Measurements from ENCODE around the gene DCXR.

Gene DCXR

DNA sequence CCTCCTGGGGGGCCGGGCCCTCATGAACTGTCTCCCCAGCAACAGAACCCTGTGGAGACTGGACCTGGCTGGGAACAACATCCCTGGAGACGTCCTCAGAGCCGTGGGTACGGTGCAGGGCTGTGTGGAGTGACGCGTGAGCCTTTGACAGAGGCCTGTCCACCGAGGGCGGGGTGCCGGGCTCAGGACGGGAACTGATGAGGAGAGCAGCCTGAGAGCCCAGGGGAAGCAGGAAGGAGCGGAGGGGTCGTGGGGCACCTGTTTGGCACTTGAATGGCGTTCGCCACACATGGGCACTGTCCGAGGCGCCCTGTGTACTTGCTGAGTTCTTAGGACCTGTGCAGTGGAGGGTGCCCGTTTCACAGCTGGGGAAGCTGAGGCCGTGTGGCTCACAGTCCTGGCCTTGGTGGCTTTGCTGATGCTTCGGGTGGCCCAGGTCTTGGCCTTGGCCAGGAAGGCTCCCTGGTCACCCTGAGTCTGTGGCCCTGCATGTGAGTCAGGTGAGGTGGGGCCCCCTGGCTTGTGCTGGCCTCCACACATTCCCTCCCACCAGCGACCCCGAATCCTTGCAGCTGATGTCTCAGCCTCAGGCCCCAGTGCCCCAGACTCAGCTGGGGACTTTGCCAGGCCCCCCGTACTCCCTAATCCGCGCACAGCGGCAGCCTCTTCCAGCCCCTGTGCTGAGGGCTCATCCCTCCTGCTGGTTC, 11.9 kb downstream of the DCXR start:
- peaks cover 13% of the 10 kb centered on the region for H3K4me1 Mint-ChIP-seq
- no peak overlapping the region for H3K4me3 Mint-ChIP-seq
- no peak overlapping the region for H3K27ac Mint-ChIP-seq
- no peaks in the 10 kb centered on the region for H3K36me3 Mint-ChIP-seq
- H3K9me3 Mint-ChIP-seq, result no peaks in the 10 kb centered on the region
- H3K27me3 Mint-ChIP-seq, result no peaks in the 10 kb centered on the region

DNA sequence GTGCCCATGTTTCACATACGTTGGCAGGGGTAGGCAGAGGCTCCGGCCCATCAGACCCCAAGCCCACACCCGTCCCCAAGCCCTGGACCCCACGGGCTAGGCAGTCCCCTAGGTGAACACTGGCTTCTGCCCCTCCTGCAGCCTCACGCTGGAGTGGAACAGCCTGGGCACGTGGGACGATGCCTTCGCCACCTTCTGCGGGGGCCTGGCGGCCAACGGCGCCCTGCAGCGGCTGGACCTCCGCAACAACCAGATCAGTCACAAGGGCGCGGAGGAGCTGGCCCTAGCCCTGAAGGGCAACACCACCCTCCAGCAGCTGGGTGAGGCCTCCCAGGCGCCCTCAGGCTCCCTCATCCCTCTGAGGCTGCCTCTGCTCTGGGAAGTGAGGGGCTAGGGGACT, 12.6 kb downstream of the DCXR start:
- Mint-ChIP-seq H3K36me3 (no peaks in the 10 kb centered on the region), H3K9me3 (no peaks in the 10 kb centered on the region), H3K4me3 (no peak overlapping the region), H3K27me3 (no peaks in the 10 kb centered on the region), H3K27ac (no peak overlapping the region), H3K4me1 (peaks cover 17% of the 10 kb centered on the region)

DNA sequence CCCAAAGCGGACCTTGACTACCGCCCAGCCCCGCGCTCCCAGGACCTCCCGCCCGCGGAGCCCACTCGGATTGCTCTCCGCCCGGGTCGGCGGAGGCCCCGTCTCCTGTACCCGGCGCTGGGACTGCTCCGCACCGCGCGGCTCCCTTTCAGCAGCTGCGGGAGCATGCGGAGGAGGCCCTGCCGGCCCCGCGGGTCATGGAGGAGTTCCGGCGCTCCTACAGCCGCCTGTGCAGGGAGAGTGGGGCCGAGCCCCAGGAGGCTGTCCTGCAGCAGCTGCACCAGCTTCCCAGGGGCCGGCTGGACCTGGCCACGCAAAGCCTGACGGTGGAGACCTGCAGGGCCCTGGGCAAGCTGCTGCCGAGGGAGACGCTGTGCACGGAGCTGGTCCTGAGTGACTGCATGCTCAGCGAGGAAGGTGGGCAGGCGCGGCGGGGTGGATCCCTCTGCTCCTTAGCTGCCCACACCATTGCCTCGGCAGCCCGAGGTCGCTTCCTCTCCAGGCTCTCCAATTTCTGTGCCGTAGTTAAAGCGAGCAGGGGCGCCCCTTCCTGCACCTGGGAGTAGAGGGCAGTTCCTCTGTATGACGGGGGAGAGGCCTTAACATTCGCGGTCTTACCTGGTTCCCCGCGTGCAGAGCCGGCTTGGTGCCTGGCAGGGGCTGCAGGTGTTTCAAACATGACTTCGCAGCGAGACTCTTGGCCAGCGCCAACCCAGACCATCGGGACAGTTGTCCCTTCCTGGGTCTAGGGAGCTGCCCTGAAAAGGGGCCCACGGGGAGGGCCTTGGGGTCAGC, 13.9 kb downstream of the DCXR start:
- Mint-ChIP-seq H3K9me3 (no peaks in the 10 kb centered on the region), H3K4me1 (peaks cover 13% of the 10 kb centered on the region), H3K27me3 (no peaks in the 10 kb centered on the region), H3K27ac (no peak overlapping the region), H3K36me3 (no peaks in the 10 kb centered on the region), H3K4me3 (peak overlapping the region; percentile 82)

DNA sequence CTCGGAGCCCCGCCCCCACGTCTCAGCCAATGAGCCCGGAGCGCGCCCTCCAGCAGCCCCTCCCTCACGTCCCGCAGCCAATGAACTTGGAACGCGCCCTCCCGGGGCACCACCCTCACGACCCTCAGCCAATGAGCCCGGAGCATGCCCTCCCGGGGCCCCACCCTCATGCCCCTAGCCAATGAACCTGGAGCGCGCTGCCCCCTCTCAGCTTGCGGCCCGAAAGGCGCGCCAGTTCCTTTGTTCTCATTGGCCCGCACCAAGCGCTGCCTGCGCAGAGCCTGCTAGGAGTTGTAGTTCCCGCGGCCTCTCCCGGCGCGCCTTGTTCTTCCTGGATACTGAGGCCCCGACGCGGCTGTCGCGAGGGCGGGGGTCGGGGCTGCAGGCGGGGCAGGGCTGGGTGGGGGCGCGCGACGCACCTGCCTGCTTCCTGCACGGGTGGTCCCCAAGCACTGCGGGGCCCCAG, 14.5 kb downstream of the DCXR start, which contains the start of gene LRRC45:
TSS of gene LRRC45 (plus strand) at position 325 of the 466 bp plus-strand sequence. CDS start 339 bp downstream, outside the sequence.
- no peaks in the 10 kb centered on the region for H3K36me3 Mint-ChIP-seq
- H3K27ac Mint-ChIP-seq, result peak within 1 kb of the TSS; percentile 68
- no peaks in the 10 kb centered on the region for H3K27me3 Mint-ChIP-seq

DNA sequence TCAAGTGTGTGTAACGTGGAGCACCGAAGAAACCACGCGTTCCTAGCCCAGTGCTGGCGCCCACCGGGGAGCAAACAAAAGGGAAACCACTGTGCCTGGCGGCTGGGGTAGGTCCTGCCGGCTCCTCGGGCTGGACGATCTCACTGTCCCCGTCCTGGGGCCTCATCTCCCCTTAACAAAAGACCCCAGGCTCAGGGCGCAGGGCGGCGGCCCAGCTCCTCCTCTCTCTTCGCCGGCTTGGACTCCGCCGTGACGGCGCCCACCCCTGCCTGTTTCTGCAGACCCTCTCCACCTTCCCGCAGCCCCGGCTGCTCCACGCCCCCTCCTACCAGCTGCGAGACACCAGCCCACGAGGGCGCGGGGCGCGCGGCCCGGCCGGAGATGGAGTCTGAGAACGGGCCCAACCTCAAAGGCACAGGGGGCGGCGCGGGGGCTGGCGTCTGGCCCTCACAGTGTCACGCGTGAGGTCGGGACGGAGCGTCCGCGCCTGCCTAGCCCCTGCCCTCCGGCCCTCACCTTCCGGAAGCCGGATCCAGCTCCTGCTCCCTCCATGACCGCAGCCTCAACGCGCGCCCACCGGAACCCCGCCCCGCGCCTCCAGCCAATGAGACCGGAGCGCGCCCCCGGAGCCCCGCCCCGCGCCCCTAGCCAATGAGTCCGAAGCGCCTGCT, 15.1 kb downstream of the DCXR start, which contains the start of gene CENPX:
TSS of gene CENPX (minus strand) at position 569 of the 671 bp plus-strand sequence. CDS start at position 552, 17 bp downstream.
- Mint-ChIP-seq H3K27ac (peak within 1 kb of the TSS; percentile 68), H3K36me3 (no peaks in the 10 kb centered on the region), H3K4me3 (peak within 1 kb of the TSS; percentile 88), H3K9me3 (no peaks in the 10 kb centered on the region), H3K4me1 (peaks cover 13% of the 10 kb centered on the region), H3K27me3 (no peaks in the 10 kb centered on the region)

More for the DNA sequence above, 14.5 kb downstream of the DCXR start, which contains the start of gene LRRC45:
- H3K4me1 Mint-ChIP-seq, result peaks cover 13% of the 10 kb centered on the region
- no peaks in the 10 kb centered on the region for H3K9me3 Mint-ChIP-seq
- H3K4me3 Mint-ChIP-seq, result peak within 1 kb of the TSS; percentile 88

DNA sequence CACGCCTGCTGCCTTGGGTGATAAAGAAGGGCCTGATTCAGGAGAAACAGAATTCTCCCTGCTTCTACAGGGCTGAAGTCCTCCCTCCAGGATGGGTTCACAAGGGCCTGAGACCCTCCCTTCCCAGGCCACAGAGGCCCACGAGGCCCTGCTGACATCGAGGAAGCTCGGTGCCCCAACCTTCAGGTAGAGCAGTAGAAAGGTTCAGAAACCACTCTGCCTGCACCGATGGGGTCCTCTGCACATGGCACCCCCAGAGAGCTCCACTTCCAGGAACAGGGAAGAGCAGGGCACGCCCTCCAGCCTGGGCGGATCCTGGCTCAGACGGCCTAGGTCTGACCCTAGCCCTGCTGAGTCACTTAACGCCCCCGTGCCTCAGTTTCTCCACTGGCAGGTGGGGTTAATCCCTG, 15.6 kb downstream of the DCXR start:
- Mint-ChIP-seq H3K4me1 (peaks cover 13% of the 10 kb centered on the region), H3K27me3 (no peaks in the 10 kb centered on the region), H3K4me3 (peak overlapping the region; percentile 88), H3K36me3 (no peaks in the 10 kb centered on the region), H3K27ac (no peak overlapping the region), H3K9me3 (no peaks in the 10 kb centered on the region)

DNA sequence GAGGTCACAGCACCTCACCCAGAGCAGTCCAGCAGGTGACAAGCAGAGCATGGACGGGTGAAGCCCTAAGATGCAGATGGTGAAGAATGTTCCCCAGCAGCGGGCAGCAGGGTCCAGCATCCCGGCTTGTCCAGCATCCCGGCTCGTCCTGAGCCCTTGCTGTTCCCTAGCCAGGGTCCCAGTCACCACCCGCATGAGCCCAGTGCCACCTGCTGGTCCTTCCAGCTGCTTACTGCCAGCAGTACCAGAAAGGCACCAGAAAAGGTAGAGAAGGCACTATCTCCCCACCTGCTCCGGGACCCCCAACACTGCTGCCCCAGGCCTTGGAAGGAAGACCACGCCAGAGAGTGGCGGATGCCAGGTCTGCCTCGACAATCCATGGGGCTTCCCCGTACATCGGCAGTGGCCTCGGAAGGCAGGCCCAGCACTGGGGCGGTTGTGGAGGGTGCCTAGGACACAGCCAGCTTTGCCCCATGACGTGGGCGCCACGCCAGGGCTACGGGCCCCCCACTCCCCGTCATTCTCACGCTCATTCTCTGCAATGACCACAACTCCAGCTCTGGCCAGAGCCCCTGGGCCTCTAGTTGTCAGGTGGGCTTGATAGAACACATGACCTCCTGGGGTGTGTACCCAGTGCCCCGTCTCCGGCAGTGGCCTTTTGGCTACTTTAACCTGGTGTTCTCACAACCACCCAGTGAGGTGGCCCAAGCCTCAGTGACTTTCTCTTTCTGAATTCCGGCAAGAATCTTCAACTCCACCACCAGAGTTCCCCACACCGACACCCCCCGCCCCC, 16.2 kb downstream of the DCXR start:
- no peaks in the 10 kb centered on the region for H3K36me3 Mint-ChIP-seq
- H3K27ac Mint-ChIP-seq, result peak overlapping the region; percentile 35
- peak overlapping the region; percentile 88 for H3K4me3 Mint-ChIP-seq
- H3K9me3 Mint-ChIP-seq, result no peaks in the 10 kb centered on the region
- H3K4me1 Mint-ChIP-seq, result peaks cover 13% of the 10 kb centered on the region
- H3K27me3 Mint-ChIP-seq, result no peaks in the 10 kb centered on the region

DNA sequence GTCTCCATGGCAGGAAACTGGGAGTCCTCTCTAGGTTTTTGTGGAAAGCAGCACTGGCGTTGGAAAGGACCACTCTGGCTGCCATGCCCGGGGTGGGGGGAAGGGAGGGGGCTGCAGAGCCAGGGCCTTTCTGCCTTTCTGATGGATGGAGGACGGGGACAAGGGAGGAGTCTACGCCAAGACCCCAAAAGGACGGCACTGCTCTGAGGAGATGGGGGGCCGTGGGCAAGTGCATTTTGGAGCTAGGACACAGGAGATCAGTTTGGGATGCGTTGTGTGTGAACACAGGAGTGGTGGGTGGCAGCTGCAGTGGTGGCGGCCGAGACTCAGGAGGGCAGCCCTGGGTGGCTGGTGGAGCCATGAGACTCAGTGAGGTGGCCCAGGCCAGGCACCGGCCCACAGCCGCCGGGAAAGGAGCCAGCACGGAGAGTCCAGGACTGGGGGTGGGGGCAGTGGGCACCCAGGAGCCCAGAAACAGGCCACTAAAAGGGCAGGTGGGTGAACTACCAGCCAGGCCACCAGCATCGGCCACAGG, 16.9 kb downstream of the DCXR start:
- Mint-ChIP-seq H3K36me3 (no peaks in the 10 kb centered on the region), H3K27me3 (no peaks in the 10 kb centered on the region), H3K4me3 (peak overlapping the region; percentile 39), H3K4me1 (peaks cover 13% of the 10 kb centered on the region), H3K27ac (no peak overlapping the region), H3K9me3 (no peaks in the 10 kb centered on the region)

DNA sequence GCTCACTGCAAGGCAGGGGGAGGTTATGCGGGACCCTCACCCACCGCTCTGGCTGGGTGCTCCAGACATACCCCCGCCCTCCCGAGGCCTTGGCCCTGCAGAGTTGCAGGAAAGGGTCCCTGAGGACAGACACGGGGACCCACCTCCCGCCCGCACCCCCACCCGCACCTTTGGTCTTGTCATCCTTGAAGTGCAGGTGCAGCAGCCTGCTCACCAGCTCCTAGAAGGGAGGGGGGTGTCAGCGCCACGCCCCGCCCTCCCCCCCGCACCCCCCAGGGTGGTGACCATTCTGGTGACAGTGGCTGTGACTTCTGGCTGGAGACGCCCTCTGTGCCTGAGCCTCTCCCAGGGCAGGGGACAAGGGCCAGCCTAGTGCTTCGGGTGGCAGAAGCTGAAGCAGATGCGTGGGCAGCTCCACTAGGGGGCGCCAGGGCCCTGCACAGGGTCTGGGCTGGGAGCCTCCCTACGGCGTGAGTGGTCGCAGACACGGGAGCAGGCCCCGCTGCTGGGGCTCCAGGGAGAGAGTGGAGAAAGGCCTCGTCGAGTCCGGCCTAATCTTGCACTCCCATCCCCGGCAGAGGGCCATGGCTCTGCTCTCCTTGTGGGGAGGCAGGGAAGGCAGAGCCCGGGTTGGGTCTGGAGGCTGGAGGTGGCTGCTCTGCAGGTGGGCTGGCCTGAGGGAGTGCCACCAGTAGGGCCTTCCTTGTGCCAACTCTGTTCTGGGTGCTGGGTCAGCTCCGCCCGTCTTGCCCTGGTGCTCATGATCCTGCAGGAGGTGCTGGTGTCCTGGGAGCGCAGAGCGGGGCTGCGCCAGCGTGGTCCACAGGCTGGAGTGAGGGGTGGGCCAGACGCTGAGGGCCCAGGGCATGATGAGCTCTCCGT, 17.6 kb downstream of the DCXR start:
- Mint-ChIP-seq H3K27ac (no peak overlapping the region), H3K4me1 (peaks cover 13% of the 10 kb centered on the region), H3K36me3 (no peaks in the 10 kb centered on the region), H3K9me3 (no peaks in the 10 kb centered on the region), H3K4me3 (no peak overlapping the region), H3K27me3 (no peaks in the 10 kb centered on the region)

DNA sequence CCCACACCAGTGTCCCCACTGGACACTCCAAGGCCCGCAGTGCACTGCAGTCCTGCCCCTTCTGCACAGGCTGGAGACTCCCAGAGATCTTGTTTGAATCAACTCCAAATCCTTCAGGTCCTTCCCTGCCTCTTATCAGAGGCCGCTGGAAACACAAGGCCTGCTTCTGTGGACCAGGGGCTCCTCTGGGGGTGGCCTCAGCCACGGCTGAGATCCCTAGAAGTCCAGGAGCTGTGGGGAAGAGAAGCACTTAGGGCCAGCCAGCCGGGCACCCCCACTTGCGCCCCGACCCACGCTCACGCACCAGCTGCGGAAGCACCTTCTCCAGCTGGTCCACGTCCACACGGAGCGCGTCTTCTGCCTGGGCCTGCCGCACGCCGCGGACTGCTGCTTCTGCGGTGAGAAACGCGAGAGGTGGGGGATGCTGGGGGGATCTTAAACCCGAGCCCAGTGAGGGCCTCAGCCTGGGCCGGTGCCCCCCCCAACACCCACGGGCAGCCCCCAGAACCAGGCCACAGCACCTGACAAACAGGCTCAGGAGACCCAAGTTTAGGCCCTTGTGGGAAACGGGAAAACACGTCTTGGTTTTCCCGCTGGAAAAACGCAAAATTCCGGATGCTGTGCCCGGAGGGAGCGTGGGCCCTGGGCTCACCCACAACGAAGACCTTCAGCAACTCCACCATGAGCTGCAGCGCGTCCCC, 18.4 kb downstream of the DCXR start:
- no peak overlapping the region for H3K4me3 Mint-ChIP-seq
- H3K9me3 Mint-ChIP-seq, result no peaks in the 10 kb centered on the region
- H3K27ac Mint-ChIP-seq, result no peak overlapping the region

DNA sequence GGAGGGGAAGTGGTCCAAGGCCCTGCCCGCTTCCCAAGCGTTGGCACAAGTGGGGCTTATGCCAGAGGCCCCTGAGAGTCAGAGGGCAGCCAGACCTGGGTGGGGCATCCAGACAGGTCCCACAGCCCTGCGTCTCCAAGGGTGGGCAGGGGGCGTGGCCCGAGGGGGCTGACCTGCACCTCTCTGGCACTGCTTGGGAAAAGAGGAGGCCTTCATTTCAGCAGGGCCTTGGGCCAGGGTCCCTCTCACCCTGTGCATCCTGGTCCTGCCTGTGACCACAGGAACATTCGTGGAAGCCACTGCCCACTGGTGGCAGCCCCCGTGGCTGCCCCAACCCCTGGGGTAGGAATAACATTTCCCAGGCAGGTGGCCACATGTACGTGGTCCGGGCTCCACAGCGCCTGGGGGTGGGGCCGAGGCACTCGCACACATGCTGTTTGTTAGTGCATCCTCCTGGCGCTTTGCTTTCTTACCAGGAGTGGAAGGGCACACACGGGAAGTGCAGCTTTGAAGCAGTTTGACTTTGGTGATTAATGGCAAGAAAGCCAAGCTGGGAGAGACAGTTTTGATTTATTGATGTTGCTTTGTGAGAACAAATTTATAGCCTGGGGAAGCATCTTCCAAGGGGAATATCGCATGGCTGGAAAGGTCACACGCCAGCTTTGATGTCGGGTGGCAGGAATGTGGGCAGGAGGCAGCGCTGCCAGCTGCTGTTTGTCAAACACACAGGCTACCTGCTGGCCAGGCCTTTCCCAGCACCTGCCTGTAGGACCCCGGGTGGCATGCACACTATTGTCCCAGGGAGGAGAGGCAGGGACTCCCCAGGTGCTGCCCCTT, 19.1 kb downstream of the DCXR start:
- Mint-ChIP-seq H3K27ac (peak overlapping the region; percentile 17), H3K27me3 (no peaks in the 10 kb centered on the region), H3K4me3 (peak overlapping the region; percentile 55), H3K9me3 (no peaks in the 10 kb centered on the region), H3K4me1 (peaks cover 13% of the 10 kb centered on the region), H3K36me3 (no peaks in the 10 kb centered on the region)

More for the DNA sequence above, 18.4 kb downstream of the DCXR start:
- H3K36me3 Mint-ChIP-seq, result no peaks in the 10 kb centered on the region
- peaks cover 13% of the 10 kb centered on the region for H3K4me1 Mint-ChIP-seq
- no peaks in the 10 kb centered on the region for H3K27me3 Mint-ChIP-seq

DNA sequence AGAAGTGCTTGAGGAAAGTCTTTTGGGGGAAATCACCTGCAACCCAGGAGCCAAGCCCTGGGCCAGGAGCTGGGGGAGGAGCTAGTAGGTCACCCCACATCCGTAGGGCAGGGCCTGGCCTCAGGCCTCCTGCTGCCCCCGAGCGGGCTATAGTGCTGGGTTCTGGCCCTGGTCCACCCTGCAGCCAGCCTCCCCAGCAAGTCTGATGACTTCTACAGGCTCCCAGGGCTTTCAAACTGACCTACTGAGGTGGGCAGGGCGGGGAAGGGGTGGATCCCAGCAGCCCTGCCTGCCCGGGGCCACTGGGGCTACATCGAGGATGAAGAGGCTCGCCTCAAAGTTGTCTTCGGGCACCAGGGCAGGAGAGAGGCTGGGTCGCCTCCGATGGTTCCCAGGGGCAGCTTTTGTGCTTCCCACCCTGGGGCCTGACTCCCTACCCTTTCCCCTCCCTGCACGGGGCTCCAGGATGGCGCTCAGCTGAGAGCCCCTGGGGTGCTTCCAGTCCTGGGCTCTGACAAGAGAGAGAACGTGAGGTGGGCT, 19.8 kb downstream of the DCXR start:
- Mint-ChIP-seq H3K36me3 (no peaks in the 10 kb centered on the region), H3K9me3 (no peaks in the 10 kb centered on the region), H3K27me3 (no peaks in the 10 kb centered on the region), H3K27ac (no peak overlapping the region), H3K4me1 (peaks cover 13% of the 10 kb centered on the region), H3K4me3 (no peak overlapping the region)

Data from activated naive CD4-positive, alpha-beta T cell treated with anti-CD3 and anti-CD28 coated beads, Interleukin-2, amount 50 U/mL, for 24 hours (primary cell).